ENCODE data around the gene NSRP1. TPM values are rescaled to one million over a fixed set of nuclear protein-coding genes. Genes with fewer than 3 reads are reported as not detected.

The NSRP1 gene
- total and polyA plus RNA-seq, 11 donors: 10.6 to 36.6 (median 25.1) TPM

DNA sequence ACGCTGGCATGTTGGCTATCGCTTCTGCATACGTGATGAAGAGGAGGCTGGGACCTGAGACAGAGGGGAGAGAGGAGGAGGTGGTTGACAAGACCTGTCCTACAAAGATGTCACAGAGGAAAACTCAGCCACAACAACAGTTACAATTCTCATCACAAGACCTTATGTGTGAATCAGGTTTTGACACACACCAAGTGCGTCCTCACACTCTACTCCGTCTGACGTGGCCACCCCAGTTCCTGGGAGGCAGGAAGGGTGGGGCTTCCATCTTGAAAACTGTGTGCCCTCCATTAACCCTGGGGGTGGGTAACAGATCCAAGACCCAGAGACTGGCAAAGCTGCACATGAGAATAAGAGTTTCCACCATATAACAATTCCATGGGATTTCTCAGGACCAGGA is 94.8 kb downstream of the NSRP1 start:
- ATAC-seq: no peak
- whole genome bisulfite sequencing, 4 donors: 66 to 84% (median 71%) methylated on average over 6 of the region's 6 CpGs

DNA sequence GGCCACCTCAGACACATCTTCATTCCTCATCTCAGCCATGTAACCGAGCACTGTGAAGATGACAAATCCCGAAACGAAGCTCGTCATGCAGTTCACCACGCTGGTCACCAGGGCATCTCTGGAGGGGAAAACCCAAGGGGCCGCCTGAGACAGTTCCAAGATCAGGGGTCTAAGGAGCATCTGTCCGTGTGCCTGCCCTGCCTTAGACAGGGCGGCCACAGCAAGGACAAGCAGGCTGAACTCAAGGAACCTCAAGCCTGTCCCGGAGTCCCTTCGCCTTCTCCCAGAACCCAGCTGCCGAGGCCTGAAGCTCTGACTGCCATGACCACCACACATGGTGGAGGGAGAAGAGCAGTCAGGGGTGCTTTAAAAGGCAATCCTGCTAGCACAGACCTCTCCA is 96.1 kb downstream of the NSRP1 start:
- no peaks in the 10 kb centered on the region for H3K36me3 ChIP-seq
- H3K27me3 ChIP-seq: peaks cover 0 to 4% (median 0%) of the 10 kb centered on the region in 9 donors
- intact Hi-C loops (cut with DNase I): no loop called here
- H3K9me3 ChIP-seq: no peaks in the 10 kb centered on the region
- H3K27ac ChIP-seq: no peak overlapping the region
- no peak overlapping the region for H3K4me3 ChIP-seq
- H3K4me1 ChIP-seq: no peaks in the 10 kb centered on the region
- WGBS, 4 donors: 85 to 92% (median 91%) methylated on average over 11 of the region's 11 CpGs
- TF ChIP-seq, protein P1, sequence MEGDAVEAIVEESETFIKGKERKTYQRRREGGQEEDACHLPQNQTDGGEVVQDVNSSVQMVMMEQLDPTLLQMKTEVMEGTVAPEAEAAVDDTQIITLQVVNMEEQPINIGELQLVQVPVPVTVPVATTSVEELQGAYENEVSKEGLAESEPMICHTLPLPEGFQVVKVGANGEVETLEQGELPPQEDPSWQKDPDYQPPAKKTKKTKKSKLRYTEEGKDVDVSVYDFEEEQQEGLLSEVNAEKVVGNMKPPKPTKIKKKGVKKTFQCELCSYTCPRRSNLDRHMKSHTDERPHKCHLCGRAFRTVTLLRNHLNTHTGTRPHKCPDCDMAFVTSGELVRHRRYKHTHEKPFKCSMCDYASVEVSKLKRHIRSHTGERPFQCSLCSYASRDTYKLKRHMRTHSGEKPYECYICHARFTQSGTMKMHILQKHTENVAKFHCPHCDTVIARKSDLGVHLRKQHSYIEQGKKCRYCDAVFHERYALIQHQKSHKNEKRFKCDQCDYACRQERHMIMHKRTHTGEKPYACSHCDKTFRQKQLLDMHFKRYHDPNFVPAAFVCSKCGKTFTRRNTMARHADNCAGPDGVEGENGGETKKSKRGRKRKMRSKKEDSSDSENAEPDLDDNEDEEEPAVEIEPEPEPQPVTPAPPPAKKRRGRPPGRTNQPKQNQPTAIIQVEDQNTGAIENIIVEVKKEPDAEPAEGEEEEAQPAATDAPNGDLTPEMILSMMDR (IDR thresholded peaks at IDR 0.05): no peak
- TF ChIP-seq POLR2A (IDR thresholded peaks at IDR 0.05): no peak
- ATAC-seq (no peak), DNase-seq (no peak)

More for the DNA sequence above, 94.8 kb downstream of the NSRP1 start:
- Histone ChIP-seq H3K27ac (no peak overlapping the region), H3K27me3 (peaks cover 0 to 6% (median 0%) of the 10 kb centered on the region in 9 donors), H3K36me3 (no peaks in the 10 kb centered on the region), H3K9me3 (no peaks in the 10 kb centered on the region), H3K4me3 (no peak overlapping the region), H3K4me1 (no peaks in the 10 kb centered on the region)
- no peak for DNase-seq
- no peak for TF ChIP-seq POLR2A (IDR thresholded peaks at IDR 0.05)
- TF ChIP-seq, protein P1 (IDR thresholded peaks at IDR 0.05): no peak
- intact Hi-C loops (cut with DNase I): no loop called here

DNA sequence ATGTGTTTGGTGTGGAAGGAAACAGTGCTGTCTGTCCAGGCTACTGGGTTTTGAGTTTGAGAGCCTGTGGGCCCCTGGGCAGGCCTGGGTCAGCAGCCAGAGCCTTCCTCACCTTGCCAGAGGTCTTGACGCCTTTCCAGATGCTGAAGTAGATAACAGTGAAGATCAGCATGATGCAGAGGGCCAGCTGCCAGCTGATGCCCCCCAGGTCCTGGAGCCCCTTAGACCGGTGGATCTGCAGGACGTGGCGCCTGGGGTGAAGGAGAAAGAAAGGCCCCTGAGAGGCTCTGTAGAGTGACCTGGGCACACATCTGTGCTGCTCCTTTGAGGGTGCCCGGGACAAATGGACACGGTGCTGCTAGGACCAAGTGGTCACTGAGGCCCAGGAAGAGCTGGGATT is 100.4 kb downstream of the NSRP1 start:
- H3K4me3 ChIP-seq: no peak overlapping the region
- DNase-seq (no peak), ATAC-seq (no peak)
- TF ChIP-seq, protein P1 (IDR thresholded peaks at IDR 0.05): no peak
- no peak for TF ChIP-seq POLR2A (IDR thresholded peaks at IDR 0.05)
- H3K4me1 ChIP-seq: no peaks in the 10 kb centered on the region
- intact Hi-C loops (cut with DNase I): no loop called here
- H3K27me3 ChIP-seq: peaks cover 0 to 4% (median 0%) of the 10 kb centered on the region in 9 donors
- WGBS, 4 donors: 84 to 96% (median 93%) methylated on average over 6 of the region's 6 CpGs
- no peak overlapping the region for H3K27ac ChIP-seq
- no peaks in the 10 kb centered on the region for H3K36me3 ChIP-seq
- H3K9me3 ChIP-seq: no peaks in the 10 kb centered on the region

DNA sequence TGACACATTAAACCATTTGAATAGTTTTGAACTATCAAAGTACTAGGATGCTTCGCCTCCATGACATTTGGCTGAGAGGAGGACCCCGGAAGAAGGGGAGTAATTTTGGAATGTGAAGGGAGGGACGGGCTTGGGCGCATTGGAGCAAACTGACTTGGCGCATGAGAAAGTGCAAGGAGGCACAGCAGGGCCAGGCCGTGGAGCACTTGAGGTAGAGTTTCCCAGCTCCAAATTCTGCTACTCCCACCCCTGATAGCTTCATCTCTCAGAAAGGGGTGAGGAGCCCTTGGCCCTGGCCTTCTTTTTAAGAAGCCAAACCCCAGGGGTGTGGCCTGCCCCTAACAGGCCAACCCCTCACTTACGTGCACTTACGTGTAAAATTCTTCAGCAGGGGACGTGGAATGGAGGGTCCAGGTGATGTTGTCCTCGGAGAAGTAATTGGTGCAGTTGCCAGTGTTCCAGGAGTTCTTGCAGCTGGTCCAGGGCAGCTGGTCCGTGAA is 101.2 kb downstream of the NSRP1 start:
- Histone ChIP-seq H3K36me3 (no peaks in the 10 kb centered on the region), H3K4me1 (no peaks in the 10 kb centered on the region), H3K27ac (no peak overlapping the region), H3K9me3 (no peaks in the 10 kb centered on the region), H3K4me3 (no peak overlapping the region), H3K27me3 (peaks cover 0 to 4% (median 0%) of the 10 kb centered on the region in 9 donors)
- ATAC-seq (no peak), DNase-seq (no peak)
- WGBS, 4 donors: 95 to 97% (median 96%) methylated on average over 11 of the region's 11 CpGs
- no peak for TF ChIP-seq POLR2A (IDR thresholded peaks at IDR 0.05)
- TF ChIP-seq, protein P1 (IDR thresholded peaks at IDR 0.05): no peak
- intact Hi-C loops (cut with DNase I): no loop called here
